ENCODE data around the gene RSPH9. TPM values are rescaled to one million over a fixed set of nuclear protein-coding genes. Genes with fewer than 3 reads are reported as not detected.

Gene RSPH9
- total and polyA plus RNA-seq, 2 donors (not counting 3 experiments of a cell fraction or from before 2014, with no cell fraction given) = 0.18 to 0.27 TPM

- Histone ChIP-seq H3K9ac (replicated peaks; ENCODE audit: extremely low read depth, insufficient read depth, low read length) (no peak overlapping the region), H4K20me1 (replicated peaks; ENCODE audit: control insufficient read depth, extremely low read depth, insufficient read depth, low read length) (no peaks in the 10 kb centered on the region), H2AFZ (ENCODE audit: low read depth, low read length) (no peak overlapping the region), H3K27me3 (ENCODE audit: control insufficient read depth in 2 of 2, insufficient read depth in 2 of 2, low read length in 2 of 2) (no peaks in the 10 kb centered on the region), H3K4me2 (ENCODE audit: insufficient read depth, low read length) (no peak overlapping the region), H3K4me1 (ENCODE audit: control insufficient read depth, extremely low read depth, insufficient read depth, low read length) (no peaks in the 10 kb centered on the region), H3K9me3 (replicated peaks; ENCODE audit: control insufficient read depth, insufficient read depth, low read length) (no peaks in the 10 kb centered on the region), H3K36me3 (ENCODE audit: control insufficient read depth in 2 of 2, extremely low read depth in 1 of 2, insufficient read depth in 2 of 2, low read length in 2 of 2) (peaks cover 5 to 22% of the 10 kb centered on the region in 2 experiments), H3K79me2 (ENCODE audit: control insufficient read depth, insufficient read depth, low read length) (no peaks in the 10 kb centered on the region), H3K27ac (ENCODE audit: insufficient read depth, low read depth, low read length) (no peak overlapping the region), H3K4me3 (replicated peaks in 1 of 3; ENCODE audit: insufficient read depth in 1 of 3, low read depth in 1 of 3, low read length in 3 of 3) (no peak overlapping the region), H3K9me1 (replicated peaks; ENCODE audit: control insufficient read depth, extremely low read depth, insufficient read depth, low read length) (no peaks in the 10 kb centered on the region)
- BruUV-seq (replicated peaks) = no TSS peak
- ChIA-PET CTCF (no interaction called here), POLR2A (interaction anchor here (0.6 kb wide), 1 partner anchor 121 kb away, joined by 3 read pairs; no protein-coding TSS in a partner anchor)
- no peak for DNase-seq (ENCODE audit: low read depth, low spot score)
- TF ChIP-seq POLR2A (IDR thresholded peaks at IDR 0.05; ENCODE audit: low read depth, low read length) = no peak
- no peak for TF ChIP-seq MYC (IDR thresholded peaks at IDR 0.05; ENCODE audit: low read depth, low read length)
- TF ChIP-seq CTCF (IDR thresholded peaks at IDR 0.05; ENCODE audit: extremely low read depth in 1 of 2, insufficient read depth in 1 of 2, low read depth in 1 of 2, low read length in 2 of 2) = no peak
- TF ChIP-seq FOS (IDR thresholded peaks at IDR 0.05; ENCODE audit: borderline replicate concordance, insufficient read depth, low read length) = no peak
- no peak for TF ChIP-seq EZH2 (IDR thresholded peaks at IDR 0.05; ENCODE audit: borderline replicate concordance, low read depth, low read length, severe bottlenecking)
- no peak for TF ChIP-seq GATA2 (IDR thresholded peaks at IDR 0.05; ENCODE audit: insufficient read depth, insufficient read length, low read depth, low read length)
- TF ChIP-seq POLR2AphosphoS5 (IDR thresholded peaks at IDR 0.05; ENCODE audit: insufficient read depth, low read depth, low read length) = no peak
- no peak for TF ChIP-seq JUN (IDR thresholded peaks at IDR 0.05; ENCODE audit: borderline replicate concordance, insufficient read depth, insufficient read length, low read depth)
- no peak for TF ChIP-seq MAX (IDR thresholded peaks at IDR 0.05; ENCODE audit: insufficient read depth, insufficient read length)
- no peak for FAIRE-seq
- intact Hi-C loops (cut with micrococcal nuclease) = no loop called here
- dilution Hi-C loops (cut with MboI; ENCODE audit: extremely low pct_ligation_motif_present, low sequenced_read_pairs) = no loop called here
Measured at GRCh38 chr6:43616725-43617472, 27.9 kb upstream of the RSPH9 start.

Measured in endothelial cell of umbilical vein (primary cell).